Measurements from ENCODE around the gene NR1H3. TPM values are rescaled to one million over a fixed set of nuclear protein-coding genes. Genes with fewer than 3 reads are reported as not detected.
"Not testable (repeated sequence)": the region's sequence is repeated elsewhere in the genome, so short reads cannot be mapped to it uniquely, and the experiment has no call there.

NR1H3 gene
- total RNA-seq = 10 to 100 TPM; 35.0 to 62.0 TPM
- polyA plus RNA-seq = 10 to 100 TPM; 55.2 to 58.9 TPM
- long read RNA-seq, donor 1, partial matches to known transcripts = 0 of 3 reads
- long read RNA-seq, donor 1, other reads (novel, unspliced or antisense) = 0 of 3 reads
- long read RNA-seq, donor 2, partial matches to known transcripts = 0 of 3 reads
- long read RNA-seq, donor 2, other reads (novel, unspliced or antisense) = 0 of 3 reads
- long read RNA-seq, donor 3, partial matches to known transcripts = 0 of 1 reads
- long read RNA-seq, donor 3, other reads (novel, unspliced or antisense) = 0 of 1 reads
- long read RNA-seq, donor 4 = 0 reads
- long read RNA-seq, donor 5, partial matches to known transcripts = 0 of 15 reads
- long read RNA-seq, donor 5, other reads (novel, unspliced or antisense) = 10 of 15 reads

- TF ChIP-seq CTCF (IDR thresholded peaks at IDR 0.05; ENCODE audit: control extremely low read depth, extremely low read depth) = peak; percentile 20
- WGBS, 2 donors = 5 to 9% methylated on average over 13 to 15 of the region's 15 CpGs
- Histone ChIP-seq H3K9ac (ENCODE audit: insufficient read depth in 1 of 2, low read length in 2 of 2) (peak within 1 kb of the TSS in 1 of 2 donors; percentile 77), H3K9me3 (ENCODE audit: control insufficient read depth in 4 of 4, insufficient read depth in 3 of 4, low read length in 3 of 4) (no peaks in the 10 kb centered on the region), H3K27ac (ENCODE audit: low read depth in 1 of 2, low read length in 1 of 2) (peak within 1 kb of the TSS; percentile 29 to 76), H3K36me3 (ENCODE audit: control insufficient read depth in 4 of 4, insufficient read depth in 4 of 4, low read length in 4 of 4) (peaks cover 0 to 10% (median 1%) of the 10 kb centered on the region in 4 donors), H3K4me3 (peak within 1 kb of the TSS; percentile 26), H3K27me3 (ENCODE audit: control insufficient read depth in 3 of 3, insufficient read depth in 3 of 3, low read length in 2 of 3) (no peaks in the 10 kb centered on the region), H3K4me1 (ENCODE audit: control insufficient read depth in 5 of 5, insufficient read depth in 5 of 5, low read length in 5 of 5) (peaks cover 4 to 47% (median 24%) of the 10 kb centered on the region in 5 donors)
- DNase-seq = peak; percentile 97 to 99 (median 98)
- ATAC-seq (ENCODE audit: insufficient read depth, low FRiP score) = peak; percentile 80
Measured at GRCh38 chr11:47257517-47258316, at the start of gene NR1H3. Gene NR1H3 (plus strand): TSS chr11:47257996. CDS start chr11:47259217, 1,221 bp downstream.

GRCh38 chr11:47208008-47208552 is 49.7 kb upstream of the NR1H3 start:
- not testable (repeated sequence) for H3K36me3 ChIP-seq (ENCODE audit: control insufficient read depth in 4 of 4, insufficient read depth in 4 of 4, low read length in 4 of 4); H3K9me3 ChIP-seq (ENCODE audit: control insufficient read depth in 4 of 4, insufficient read depth in 3 of 4, low read length in 3 of 4); ATAC-seq (ENCODE audit: insufficient read depth, low FRiP score); H3K4me3 ChIP-seq; H3K27me3 ChIP-seq (ENCODE audit: control insufficient read depth in 3 of 3, insufficient read depth in 3 of 3, low read length in 2 of 3); H3K27ac ChIP-seq (ENCODE audit: low read depth in 1 of 2, low read length in 1 of 2); H3K9ac ChIP-seq (ENCODE audit: insufficient read depth in 1 of 2, low read length in 2 of 2); H3K4me1 ChIP-seq (ENCODE audit: control insufficient read depth in 5 of 5, insufficient read depth in 5 of 5, low read length in 5 of 5); DNase-seq
- 95% methylated on average over 13 of the region's 13 CpGs for WGBS, 2 donors

- Histone ChIP-seq H3K9me3 (ENCODE audit: control insufficient read depth in 4 of 4, insufficient read depth in 3 of 4, low read length in 3 of 4) (no peaks in the 10 kb centered on the region), H3K27ac (ENCODE audit: low read depth in 1 of 2, low read length in 1 of 2) (no peak overlapping the region), H3K4me3 (no peak overlapping the region), H3K36me3 (ENCODE audit: control insufficient read depth in 4 of 4, insufficient read depth in 4 of 4, low read length in 4 of 4) (no peaks in the 10 kb centered on the region), H3K4me1 (ENCODE audit: control insufficient read depth in 5 of 5, insufficient read depth in 5 of 5, low read length in 5 of 5) (no peaks in the 10 kb centered on the region), H3K27me3 (ENCODE audit: control insufficient read depth in 3 of 3, insufficient read depth in 3 of 3, low read length in 2 of 3) (no peaks in the 10 kb centered on the region), H3K9ac (ENCODE audit: insufficient read depth in 1 of 2, low read length in 2 of 2) (no peak overlapping the region)
- no peak for ATAC-seq (ENCODE audit: insufficient read depth, low FRiP score)
- DNase-seq = no peak
- TF ChIP-seq CTCF (IDR thresholded peaks at IDR 0.05; ENCODE audit: control extremely low read depth, extremely low read depth) = no peak
- WGBS, 2 donors = 87 to 92% methylated on average over 5 of the region's 5 CpGs
Measured at GRCh38 chr11:47208628-47209027, 49.2 kb upstream of the NR1H3 start.

GRCh38 chr11:47212938-47213337 is 44.9 kb upstream of the NR1H3 start:
- peaks cover 0 to 4% (median under 1%) of the 10 kb centered on the region in 4 donors for H3K36me3 ChIP-seq (ENCODE audit: control insufficient read depth in 4 of 4, insufficient read depth in 4 of 4, low read length in 4 of 4)
- H3K9me3 ChIP-seq (ENCODE audit: control insufficient read depth in 4 of 4, insufficient read depth in 3 of 4, low read length in 3 of 4) = no peaks in the 10 kb centered on the region
- ATAC-seq (ENCODE audit: insufficient read depth, low FRiP score) = no peak
- TF ChIP-seq CTCF (IDR thresholded peaks at IDR 0.05; ENCODE audit: control extremely low read depth, extremely low read depth) = no peak
- H3K9ac ChIP-seq (ENCODE audit: insufficient read depth in 1 of 2, low read length in 2 of 2) = no peak overlapping the region
- no peaks in the 10 kb centered on the region for H3K27me3 ChIP-seq (ENCODE audit: control insufficient read depth in 3 of 3, insufficient read depth in 3 of 3, low read length in 2 of 3)
- no peak overlapping the region for H3K27ac ChIP-seq (ENCODE audit: low read depth in 1 of 2, low read length in 1 of 2)
- peaks cover 0 to 26% (median 8%) of the 10 kb centered on the region in 5 donors for H3K4me1 ChIP-seq (ENCODE audit: control insufficient read depth in 5 of 5, insufficient read depth in 5 of 5, low read length in 5 of 5)
- WGBS, 2 donors = 83 to 93% methylated on average over 12 of the region's 12 CpGs
- DNase-seq = no peak
- no peak overlapping the region for H3K4me3 ChIP-seq
